A673 (cell line): Measurements from ENCODE around the gene SNTB2. TPM values are rescaled to one million over a fixed set of nuclear protein-coding genes. Genes with fewer than 3 reads are reported as not detected.

Experiments
- BruUV-seq: library from RNA; stranded (reverse); fragments of 400-500 nt; replicated peaks from 2 replicates; lab custom pipeline; 2021; lab: Mats Ljungman, UMichigan
- CTCF ChIA-PET: fragments of 300-600 bp; sonication (Branson Sonifier 250); formaldehyde crosslinking; loops from one replicate; lab custom pipeline; 2022; ENCODE audit warnings: antibody characterized with exemption; lab: Charles Lee
- POLR2A ChIA-PET: fragments of 300-600 bp; sonication (Branson Sonifier 250); formaldehyde crosslinking; loops from one replicate; lab custom pipeline; 2022; ENCODE audit warnings: antibody characterized with exemption; ENCODE audit not compliant: low non-redundant PET; lab: Charles Lee
- DNase-seq: peaks from one replicate; pipeline ENCODE4 v3.0.0-alpha.2; 2015; ENCODE audit warnings: low spot score
- H3K27ac ChIP-seq: fragments of 200-600 bp; sonication (generic); 2 replicates; pipeline ENCODE4 v1.5.1; 2016; ENCODE audit warnings: mixed run types, low read depth, mild to moderate bottlenecking, mixed read lengths, antibody characterized with exemption, low read length; ENCODE audit not compliant: poor library complexity, severe bottlenecking
- H3K27me3 ChIP-seq: fragments of 200-600 bp; sonication (generic); replicated peaks from 2 replicates; pipeline ENCODE4 v1.6.1; 2017; ENCODE audit warnings: mixed run types, low read depth, mild to moderate bottlenecking, mixed read lengths, antibody characterized with exemption, low read length; ENCODE audit not compliant: insufficient read depth, poor library complexity
- H3K36me3 ChIP-seq: fragments of 200-600 bp; sonication (generic); 2 replicates; pipeline ENCODE4 v1.6.1; 2016; ENCODE audit warnings: mixed run types, mild to moderate bottlenecking, mixed read lengths, antibody characterized with exemption, low read length; ENCODE audit not compliant: insufficient read depth, poor library complexity, severe bottlenecking
- H3K4me1 ChIP-seq: fragments of 200-600 bp; sonication (generic); 2 replicates; pipeline ENCODE4 v1.6.1; 2017; ENCODE audit warnings: mixed run types, mild to moderate bottlenecking, mixed read lengths, antibody characterized with exemption, low read length; ENCODE audit not compliant: insufficient read depth, poor library complexity, severe bottlenecking
- H3K4me3 ChIP-seq: fragments of 200-600 bp; sonication (generic); 2 replicates; pipeline ENCODE4 v1.5.1; 2016; ENCODE audit warnings: low read depth, mixed run types, mild to moderate bottlenecking, mixed read lengths, low read length; ENCODE audit not compliant: poor library complexity, severe bottlenecking
- H3K9me3 ChIP-seq: fragments of 200-600 bp; sonication (generic); 2 replicates; pipeline ENCODE4 v1.6.1; 2016; ENCODE audit warnings: mixed run types, low read depth, mild to moderate bottlenecking, mixed read lengths, antibody characterized with exemption, low read length; ENCODE audit not compliant: poor library complexity, severe bottlenecking
- EZH2 ChIP-seq: fragments of 200-600 bp; sonication (generic); IDR thresholded peaks from 2 replicates; pipeline ENCODE4 v1.6.1; 2017; ENCODE audit warnings: borderline replicate concordance, low read depth, mild to moderate bottlenecking, mixed read lengths, antibody characterized with exemption, low read length; ENCODE audit not compliant: poor library complexity, severe bottlenecking
- intact Hi-C: fragments of 100-400 bp; cut with micrococcal nuclease; formaldehyde crosslinking; loops from one replicate; pipeline ENCODE4 v1.10.0; 2022; ENCODE audit not compliant: unreplicated experiment
- total RNA-seq: library from RNA; stranded (reverse); gene quantifications from 2 replicates; pipeline ENCODE4 v1.2.3, GENCODE V29; 2021
- TF ChIP-seq, protein P1 (sequence below): fragments of 300-800, 200-600 bp; sonication (generic); conservative IDR thresholded peaks from 2 replicates; pipeline ENCODE4 v1.5.1; 2017; ENCODE audit warnings: low read depth, mild to moderate bottlenecking, antibody characterized with exemption, low read length, moderate library complexity, mixed read lengths

Gene SNTB2
- total RNA-seq, 1 experiment from 2014 or later = 49.3 TPM

DNA sequence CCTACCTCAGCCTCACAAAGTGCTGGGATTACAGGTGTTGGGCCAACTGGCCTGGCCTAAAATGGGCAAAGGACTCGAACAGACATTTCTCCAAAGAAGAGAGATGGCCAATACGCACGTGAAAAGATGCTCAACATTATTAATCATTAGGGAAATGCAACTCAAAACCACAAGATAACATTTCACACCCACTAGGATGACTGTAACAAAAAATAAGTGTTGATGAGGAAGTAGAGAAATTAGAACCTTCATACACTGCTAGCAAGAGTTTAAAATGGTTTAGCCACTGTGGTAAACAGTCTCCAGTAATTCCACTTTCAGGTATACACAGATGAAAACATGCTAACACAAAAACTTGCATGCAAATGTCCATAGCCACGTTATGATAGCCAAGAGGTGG lies 159.0 kb downstream of the SNTB2 start:
- peaks cover 34% of the 10 kb centered on the region for H3K36me3 ChIP-seq
- H3K4me1 ChIP-seq = peaks cover 1% of the 10 kb centered on the region
- BruUV-seq = no TSS peak
- ChIA-PET POLR2A (no interaction called here), CTCF (no interaction called here)
- no peak for DNase-seq
- no peak overlapping the region for H3K4me3 ChIP-seq
- no peaks in the 10 kb centered on the region for H3K9me3 ChIP-seq
- intact Hi-C loops = no loop called here
- H3K27me3 ChIP-seq = no peaks in the 10 kb centered on the region
- no peak overlapping the region for H3K27ac ChIP-seq
- no peak for TF ChIP-seq EZH2
- TF ChIP-seq, protein P1, sequence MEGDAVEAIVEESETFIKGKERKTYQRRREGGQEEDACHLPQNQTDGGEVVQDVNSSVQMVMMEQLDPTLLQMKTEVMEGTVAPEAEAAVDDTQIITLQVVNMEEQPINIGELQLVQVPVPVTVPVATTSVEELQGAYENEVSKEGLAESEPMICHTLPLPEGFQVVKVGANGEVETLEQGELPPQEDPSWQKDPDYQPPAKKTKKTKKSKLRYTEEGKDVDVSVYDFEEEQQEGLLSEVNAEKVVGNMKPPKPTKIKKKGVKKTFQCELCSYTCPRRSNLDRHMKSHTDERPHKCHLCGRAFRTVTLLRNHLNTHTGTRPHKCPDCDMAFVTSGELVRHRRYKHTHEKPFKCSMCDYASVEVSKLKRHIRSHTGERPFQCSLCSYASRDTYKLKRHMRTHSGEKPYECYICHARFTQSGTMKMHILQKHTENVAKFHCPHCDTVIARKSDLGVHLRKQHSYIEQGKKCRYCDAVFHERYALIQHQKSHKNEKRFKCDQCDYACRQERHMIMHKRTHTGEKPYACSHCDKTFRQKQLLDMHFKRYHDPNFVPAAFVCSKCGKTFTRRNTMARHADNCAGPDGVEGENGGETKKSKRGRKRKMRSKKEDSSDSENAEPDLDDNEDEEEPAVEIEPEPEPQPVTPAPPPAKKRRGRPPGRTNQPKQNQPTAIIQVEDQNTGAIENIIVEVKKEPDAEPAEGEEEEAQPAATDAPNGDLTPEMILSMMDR = no peak

DNA sequence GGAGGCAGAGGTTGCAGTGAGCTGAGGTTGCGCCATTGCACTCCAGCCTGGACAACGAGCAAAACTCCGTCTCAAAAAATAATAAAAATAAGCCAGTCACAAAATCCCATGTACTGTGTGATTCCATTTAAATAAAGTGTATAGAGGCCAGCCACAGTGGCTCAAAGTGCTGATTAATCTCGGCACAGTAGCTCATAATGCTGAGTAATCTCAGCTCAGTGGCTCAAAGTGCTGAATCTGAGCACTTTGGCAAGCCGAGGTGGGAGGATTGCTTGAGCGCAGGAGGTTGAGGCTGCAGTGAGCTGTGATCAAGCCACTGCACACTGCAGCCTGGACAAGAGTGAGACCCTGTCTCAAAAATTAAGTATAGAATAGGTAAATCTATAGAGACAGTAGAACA lies 159.7 kb downstream of the SNTB2 start:
- intact Hi-C loops = no loop called here
- no peak overlapping the region for H3K27ac ChIP-seq
- no peaks in the 10 kb centered on the region for H3K27me3 ChIP-seq
- no peaks in the 10 kb centered on the region for H3K9me3 ChIP-seq
- CTCF ChIA-PET = no interaction called here
- POLR2A ChIA-PET = no interaction called here
- no peak overlapping the region for H3K4me3 ChIP-seq
- no TSS peak for BruUV-seq
- no peak for DNase-seq
- H3K36me3 ChIP-seq = peaks cover 26% of the 10 kb centered on the region
- no peaks in the 10 kb centered on the region for H3K4me1 ChIP-seq
- TF ChIP-seq EZH2 = no peak
- TF ChIP-seq, protein P1 = no peak

DNA sequence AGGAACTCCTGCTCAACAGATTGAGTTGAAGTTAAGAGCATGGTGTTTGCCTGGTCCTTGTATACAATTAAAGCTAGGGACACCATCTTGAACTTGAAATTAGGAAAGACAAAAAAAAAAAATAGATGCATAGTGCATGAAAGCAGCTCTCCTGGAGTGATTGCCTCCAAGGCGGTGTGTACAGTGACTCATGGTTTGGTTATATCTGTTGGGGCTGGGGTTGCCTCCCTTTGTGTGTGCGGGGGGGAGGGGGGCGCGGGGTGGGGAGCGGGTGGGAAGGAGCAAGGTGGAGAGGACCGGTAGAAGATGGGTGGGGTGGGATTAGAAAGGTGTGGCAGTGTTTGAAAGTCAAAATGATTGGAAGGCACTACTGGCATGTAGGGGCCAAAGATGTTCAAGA lies 161.3 kb downstream of the SNTB2 start:
- H3K36me3 ChIP-seq = peaks cover 12% of the 10 kb centered on the region
- H3K27ac ChIP-seq = no peak overlapping the region
- no peak for TF ChIP-seq EZH2
- TF ChIP-seq, protein P1 = no peak
- no peaks in the 10 kb centered on the region for H3K9me3 ChIP-seq
- H3K27me3 ChIP-seq = no peaks in the 10 kb centered on the region
- ChIA-PET POLR2A (no interaction called here), CTCF (no interaction called here)
- BruUV-seq = no TSS peak
- no peak for DNase-seq
- intact Hi-C loops = no loop called here
- H3K4me1 ChIP-seq = no peaks in the 10 kb centered on the region
- H3K4me3 ChIP-seq = no peak overlapping the region
